Astrocyte of the spinal cord (primary cell): ENCODE results near the gene RFC1.
"Not testable (repeated sequence)": the region's sequence is repeated elsewhere in the genome, so short reads cannot be mapped to it uniquely, and the experiment has no call there.

Experiments used
- DNase-seq: peaks from one replicate; pipeline ENCODE4 v3.0.0; 2011; ENCODE audit warnings: low read depth, low spot score
- H3K4me3 ChIP-seq: 2 replicates; pipeline ENCODE4 v1.5.1; 2011; ENCODE audit warnings: low read depth, mild to moderate bottlenecking, low read length, moderate library complexity
- in situ Hi-C: cut with HindIII; loops from 2 replicates; pipeline ENCODE4 v1.10.0; 2017; ENCODE audit warnings: low sequenced_read_pairs
- TF ChIP-seq, protein P1 (sequence below): IDR thresholded peaks from 2 replicates; pipeline ENCODE4 v1.5.1; 2012; ENCODE audit warnings: low read depth, mild to moderate bottlenecking, low read length, inconsistent platforms

The RFC1 gene

DNA sequence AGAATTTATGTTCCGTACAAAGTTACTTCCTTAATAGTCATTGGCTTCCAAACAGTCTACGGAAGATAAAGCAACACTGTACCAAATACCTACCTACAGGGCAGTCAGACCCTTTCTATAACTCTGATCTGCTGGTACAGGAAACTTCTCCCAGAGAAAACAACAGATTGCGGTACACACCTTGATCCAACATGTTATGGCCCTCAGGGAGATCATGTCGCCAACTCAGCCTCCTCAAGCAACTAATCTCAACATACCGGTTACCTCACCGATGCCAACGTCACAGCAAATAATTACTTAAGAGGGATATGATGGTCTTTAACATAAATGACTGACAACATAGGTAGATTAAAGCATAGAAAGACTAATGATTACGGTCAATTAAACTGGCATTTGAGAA is 70.4 kb downstream of the RFC1 start:
- in situ Hi-C loops = no loop called here
- TF ChIP-seq, protein P1, sequence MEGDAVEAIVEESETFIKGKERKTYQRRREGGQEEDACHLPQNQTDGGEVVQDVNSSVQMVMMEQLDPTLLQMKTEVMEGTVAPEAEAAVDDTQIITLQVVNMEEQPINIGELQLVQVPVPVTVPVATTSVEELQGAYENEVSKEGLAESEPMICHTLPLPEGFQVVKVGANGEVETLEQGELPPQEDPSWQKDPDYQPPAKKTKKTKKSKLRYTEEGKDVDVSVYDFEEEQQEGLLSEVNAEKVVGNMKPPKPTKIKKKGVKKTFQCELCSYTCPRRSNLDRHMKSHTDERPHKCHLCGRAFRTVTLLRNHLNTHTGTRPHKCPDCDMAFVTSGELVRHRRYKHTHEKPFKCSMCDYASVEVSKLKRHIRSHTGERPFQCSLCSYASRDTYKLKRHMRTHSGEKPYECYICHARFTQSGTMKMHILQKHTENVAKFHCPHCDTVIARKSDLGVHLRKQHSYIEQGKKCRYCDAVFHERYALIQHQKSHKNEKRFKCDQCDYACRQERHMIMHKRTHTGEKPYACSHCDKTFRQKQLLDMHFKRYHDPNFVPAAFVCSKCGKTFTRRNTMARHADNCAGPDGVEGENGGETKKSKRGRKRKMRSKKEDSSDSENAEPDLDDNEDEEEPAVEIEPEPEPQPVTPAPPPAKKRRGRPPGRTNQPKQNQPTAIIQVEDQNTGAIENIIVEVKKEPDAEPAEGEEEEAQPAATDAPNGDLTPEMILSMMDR = no peak
- no peak for DNase-seq
- no peak overlapping the region for H3K4me3 ChIP-seq

DNA sequence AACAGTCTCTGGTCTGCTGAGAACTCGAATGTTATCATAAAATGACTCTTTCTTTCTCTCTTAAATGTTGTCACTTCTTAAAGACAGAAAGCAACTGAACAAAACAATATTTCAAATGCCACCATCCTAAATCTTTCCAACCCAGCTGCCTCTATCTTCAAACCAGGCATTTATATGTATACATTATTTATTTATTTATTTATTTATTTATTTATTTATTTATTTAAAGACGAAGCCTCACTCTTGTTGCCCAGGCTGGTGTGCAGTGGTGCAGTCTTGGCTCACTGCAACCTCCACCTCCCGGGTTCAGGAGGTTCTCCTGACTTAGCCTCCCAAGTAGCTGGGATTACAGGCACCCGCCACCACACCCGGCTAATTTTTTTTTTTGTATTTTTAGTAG is 73.7 kb downstream of the RFC1 start:
- H3K4me3 ChIP-seq, DNase-seq, in situ Hi-C loops: not testable (repeated sequence)

DNA sequence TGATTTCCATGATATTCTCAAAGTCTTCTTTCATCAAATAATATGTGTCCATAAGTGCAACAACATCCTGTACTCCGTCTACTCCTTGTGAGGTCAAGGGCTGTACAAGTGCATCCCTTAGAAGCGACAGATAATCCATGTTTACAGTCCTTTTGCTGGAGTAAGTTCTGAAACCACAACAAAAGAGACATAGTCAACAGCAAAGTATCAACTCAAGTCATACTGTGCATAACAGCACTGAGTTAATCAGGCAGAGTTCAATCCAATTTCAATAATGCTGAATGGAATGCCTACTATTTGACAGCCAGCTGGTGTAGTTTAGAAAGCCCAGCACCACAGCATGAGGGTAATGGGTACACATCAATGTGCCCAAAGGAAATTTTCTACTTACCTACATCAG is 74.5 kb downstream of the RFC1 start:
- in situ Hi-C loops = no loop called here

DNA sequence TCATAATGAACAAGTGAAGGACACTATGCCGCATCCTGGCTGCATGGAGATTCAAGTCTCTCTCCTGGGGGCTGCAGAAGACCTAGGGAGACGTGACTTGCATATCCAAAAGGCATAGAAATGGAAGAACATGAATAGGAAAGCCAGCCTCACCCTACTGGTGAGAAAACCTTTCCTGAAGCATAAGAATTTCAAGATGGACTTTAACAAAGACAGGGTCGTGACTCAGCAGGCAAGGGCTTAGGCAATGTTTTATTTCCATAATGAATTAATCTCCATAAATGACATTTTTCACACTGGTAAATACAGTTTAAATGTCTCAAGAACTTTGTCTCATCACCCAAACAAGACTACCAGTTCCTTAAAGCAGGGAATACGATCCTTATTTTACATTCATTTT is 78.9 kb downstream of the RFC1 start:
- DNase-seq = no peak
- H3K4me3 ChIP-seq = no peak overlapping the region
- in situ Hi-C loops = no loop called here
- TF ChIP-seq, protein P1 = no peak

More for the DNA sequence above, 74.5 kb downstream of the RFC1 start:
- no peak for DNase-seq
- TF ChIP-seq, protein P1 = no peak
- H3K4me3 ChIP-seq = no peak overlapping the region

DNA sequence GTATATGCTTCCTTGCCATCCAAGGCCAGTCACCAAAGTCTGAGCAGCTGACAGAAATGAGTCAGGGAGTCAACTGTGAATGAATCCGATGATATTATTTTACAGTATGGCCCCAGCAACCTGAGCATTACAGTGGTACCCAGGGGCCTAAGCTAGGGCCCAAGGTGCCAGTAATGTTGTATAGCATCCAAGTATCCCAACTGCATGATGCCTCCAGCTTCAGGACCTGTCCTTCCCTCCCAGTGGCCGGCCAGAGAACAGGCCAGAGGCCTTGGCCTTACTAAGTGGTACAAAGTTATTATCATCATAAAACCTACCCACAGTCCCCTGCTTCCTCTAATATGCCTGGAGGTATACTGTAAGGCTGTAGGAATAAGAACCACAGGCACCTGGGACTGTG is 79.9 kb downstream of the RFC1 start:
- no peak for DNase-seq
- TF ChIP-seq, protein P1 = no peak
- in situ Hi-C loops = no loop called here
- H3K4me3 ChIP-seq = no peak overlapping the region

DNA sequence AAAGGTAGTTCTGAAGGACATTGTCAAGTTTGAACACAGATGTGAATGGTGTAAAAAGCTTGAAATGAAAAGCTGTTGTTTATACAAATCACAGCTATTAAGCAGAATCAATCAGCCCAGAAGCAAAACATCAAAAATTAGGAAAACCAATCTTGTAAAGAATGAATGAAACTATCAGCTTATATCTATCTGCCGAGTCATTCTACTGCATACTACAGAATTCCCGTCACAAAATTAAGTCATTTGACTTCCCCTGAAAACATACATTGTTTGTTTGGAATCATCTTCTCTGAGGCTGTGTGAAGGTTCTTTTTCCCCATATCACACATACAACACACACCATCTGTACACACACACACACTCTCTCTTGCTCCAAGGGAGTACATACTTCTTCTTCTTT is 80.3 kb downstream of the RFC1 start:
- DNase-seq = no peak
- in situ Hi-C loops = no loop called here
- TF ChIP-seq, protein P1 = no peak
- H3K4me3 ChIP-seq = no peak overlapping the region

DNA sequence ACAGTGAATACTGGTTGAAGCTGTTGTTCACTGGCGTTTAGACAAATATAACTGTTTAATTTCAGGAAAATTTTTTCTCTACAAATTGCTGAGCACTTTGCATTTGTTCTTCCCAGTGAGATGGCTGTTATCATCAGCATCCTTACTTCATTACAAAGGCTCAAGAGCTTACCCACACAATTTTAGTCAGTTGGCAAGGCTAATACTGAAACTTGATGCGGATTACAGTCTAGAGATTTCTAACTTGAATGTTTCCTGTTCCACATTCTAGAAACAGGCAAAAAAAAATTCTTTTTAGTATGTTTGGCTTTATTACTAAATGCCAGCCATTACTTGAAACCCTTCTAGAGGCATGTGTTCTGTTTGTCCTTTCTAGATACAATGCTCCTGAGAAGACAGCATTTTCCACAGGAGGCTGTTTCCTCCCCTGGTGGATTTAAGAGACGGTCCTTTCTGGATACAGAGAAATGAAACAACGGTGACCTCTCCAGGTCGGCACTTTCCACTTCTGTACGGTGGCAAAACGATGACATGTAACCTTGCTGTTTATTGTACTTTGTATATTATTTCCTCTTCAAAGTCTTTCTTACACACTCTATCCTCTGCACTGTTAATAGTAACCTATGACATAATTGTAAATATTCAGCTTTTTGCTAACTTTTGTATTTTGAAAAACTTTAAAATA is 80.9 kb downstream of the RFC1 start:
- TF ChIP-seq, protein P1 = no peak
- DNase-seq = no peak
- in situ Hi-C loops = no loop called here
- H3K4me3 ChIP-seq = no peak overlapping the region
